ENCODE data around the gene PLXNC1. TPM values are rescaled to one million over a fixed set of nuclear protein-coding genes. Genes with fewer than 3 reads are reported as not detected.

Gene PLXNC1
- total and polyA plus RNA-seq, 2 of the 8 experiments (the other 6 are each of a cell fraction or from before 2014, with no cell fraction given): 0.83 to 2.0 TPM

DNA sequence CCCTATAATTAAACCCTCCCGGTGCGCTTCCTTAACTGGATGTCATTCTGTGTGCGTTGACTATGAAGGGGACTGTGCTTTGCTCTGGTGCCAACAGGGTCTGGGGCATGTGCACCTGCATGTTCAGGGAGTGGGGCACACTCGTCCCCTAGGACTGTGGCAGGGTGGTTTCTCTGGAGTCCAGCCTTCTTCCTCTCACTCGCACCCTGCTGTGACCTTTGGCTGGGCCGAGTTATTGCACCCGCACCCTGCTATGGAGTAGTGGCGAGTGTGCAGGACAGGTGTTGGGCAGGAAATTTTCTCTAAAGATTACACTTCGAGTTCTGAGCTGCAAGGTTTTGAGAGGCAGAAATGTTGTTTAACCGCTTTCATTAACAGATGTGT, 138.9 kb downstream of the PLXNC1 start:
- H3K14ac ChIP-seq (ENCODE audit: insufficient read length): no peak overlapping the region
- H4K91ac ChIP-seq (replicated peaks; ENCODE audit: insufficient read length, low read length): no peak overlapping the region
- H2BK120ac ChIP-seq (replicated peaks; ENCODE audit: low read depth, low read length): no peak overlapping the region
- H3K4me1 ChIP-seq (replicated peaks in 1 of 4; ENCODE audit: control insufficient read depth in 3 of 4, insufficient read depth in 4 of 4, low read length in 3 of 4): peaks cover 0 to 18% (median 11%) of the 10 kb centered on the region in 4 experiments; a peak in 6 of 7 replicates
- peaks cover 0 to 3% (median 0%) of the 10 kb centered on the region in 4 experiments; a peak in 3 of 8 replicates for H3K36me3 ChIP-seq (ENCODE audit: control insufficient read depth in 2 of 4, insufficient read depth in 4 of 4, low read length in 3 of 4)
- H4K8ac ChIP-seq (ENCODE audit: extremely low read depth, insufficient read depth, low read length): no peak overlapping the region
- H3K9ac ChIP-seq (replicated peaks in 1 of 4; ENCODE audit: extremely low read depth in 1 of 4, low read depth in 3 of 4, low read length in 3 of 4): no peak overlapping the region
- H2AK5ac ChIP-seq (ENCODE audit: low read depth, low read length): no peak overlapping the region
- no peak overlapping the region for H3K27ac ChIP-seq (ENCODE audit: low read depth, low read length)
- no peak overlapping the region for H3K18ac ChIP-seq (ENCODE audit: extremely low read depth, low read length)
- FAIRE-seq (no peak), DNase-seq (ENCODE audit: low read depth in 1 of 2, low spot score in 2 of 2) (peak in 1 of 2 experiments; percentile 42)
- no peaks in the 10 kb centered on the region for H3K27me3 ChIP-seq (replicated peaks in 1 of 4; ENCODE audit: control insufficient read depth in 3 of 4, extremely low read depth in 1 of 4, insufficient read depth in 3 of 4, low read length in 3 of 4)
- no peak overlapping the region for H3K56ac ChIP-seq (replicated peaks; ENCODE audit: insufficient read length, low read depth, low read length)
- no peak overlapping the region for H3K4me2 ChIP-seq (ENCODE audit: insufficient read depth in 1 of 2, low read depth in 2 of 2, low read length in 2 of 2)
- H2BK15ac ChIP-seq (ENCODE audit: low read length): no peak overlapping the region
- POLR2A ChIA-PET (ENCODE audit: partially characterized antibody): interaction anchor here (0.8 to 1.1 kb wide), 2 partner anchors 25 to 27 kb away, joined by 3 to 4 read pairs; no protein-coding TSS in a partner anchor
- H2AFZ ChIP-seq (ENCODE audit: low read length): no peak overlapping the region
- H3K9me3 ChIP-seq (ENCODE audit: insufficient read depth in 2 of 2, low read depth in 1 of 2, low read length in 1 of 2): no peaks in the 10 kb centered on the region
- H2BK20ac ChIP-seq (ENCODE audit: low read length): no peak overlapping the region
- H3K23me2 ChIP-seq (ENCODE audit: low read depth, low read length): no peaks in the 10 kb centered on the region
- H2BK5ac ChIP-seq (ENCODE audit: low read depth, low read length): no peak overlapping the region
- TF ChIP-seq EZH2 (IDR thresholded peaks at IDR 0.05; ENCODE audit: low read depth, low read length, severe bottlenecking) (no peak), SIN3A (conservative IDR thresholded peaks at IDR 0.05 in 1 of 2, IDR thresholded peaks at IDR 0.05 in 1 of 2; ENCODE audit: low read depth in 1 of 2, low read length in 2 of 2) (no peak), TAF1 (IDR thresholded peaks at IDR 0.05; ENCODE audit: low read depth, low read length) (no peak), GABPA (IDR thresholded peaks at IDR 0.05; ENCODE audit: borderline replicate concordance, insufficient read depth, low read length) (no peak), CEBPB (IDR thresholded peaks at IDR 0.05; ENCODE audit: low read depth, low read length) (no peak), TCF12 (IDR thresholded peaks at IDR 0.05; ENCODE audit: low read depth, low read length) (no peak), RAD21 (IDR thresholded peaks at IDR 0.05 in 1 of 2, conservative IDR thresholded peaks at IDR 0.05 in 1 of 2; ENCODE audit: low read depth in 2 of 2, low read length in 2 of 2) (no peak), KDM4A (IDR thresholded peaks at IDR 0.05; ENCODE audit: low read depth, low read length, severe bottlenecking) (no peak), RXRA (IDR thresholded peaks at IDR 0.05; ENCODE audit: insufficient read depth, low read depth, low read length) (no peak), CBX5 (IDR thresholded peaks at IDR 0.05; ENCODE audit: low read depth, low read length) (no peak), CREB1 (IDR thresholded peaks at IDR 0.05) (no peak), RFX5 (IDR thresholded peaks at IDR 0.05; ENCODE audit: borderline replicate concordance, low read depth, low read length) (no peak), EP300 (IDR thresholded peaks at IDR 0.05; ENCODE audit: borderline replicate concordance in 1 of 2, low read depth in 2 of 2, low read length in 2 of 2) (no peak), BRCA1 (IDR thresholded peaks at IDR 0.05; ENCODE audit: low read depth, low read length) (no peak)
- no peak overlapping the region for H3K23ac ChIP-seq (ENCODE audit: insufficient read length)
- CTCF ChIA-PET (ENCODE audit: partially characterized antibody): interaction anchor here (0.6 to 0.7 kb wide), 2 partner anchors 143 to 575 kb away, joined by 3 read pairs; no protein-coding TSS in a partner anchor
- H3K79me1 ChIP-seq (ENCODE audit: low read depth, low read length): no peaks in the 10 kb centered on the region
- H4K5ac ChIP-seq (ENCODE audit: insufficient read length, low read depth, low read length): no peak overlapping the region
- H2BK12ac ChIP-seq (ENCODE audit: low read depth, low read length): no peak overlapping the region
- WGBS, 2 experiments (ENCODE audit: extremely low coverage in 1 of 2, insufficient coverage in 1 of 2, insufficient read length in 1 of 2, insufficient replicate concordance in 2 of 2, low coverage in 1 of 2, low lambda C conversion rate in 2 of 2, missing lambda C conversion rate in 1 of 2): 81% methylated on average over 10 of the region's 10 CpGs; no CpG with 5 or more reads in 1 of the 2 experiments
- no peaks in the 10 kb centered on the region for H4K20me1 ChIP-seq (replicated peaks in 1 of 2; ENCODE audit: control insufficient read depth in 1 of 2, insufficient read depth in 2 of 2, low read length in 2 of 2)
- H3K4me3 ChIP-seq (ENCODE audit: extremely low read depth in 1 of 4, insufficient read depth in 2 of 4, low read depth in 3 of 4, low read length in 4 of 4): no peak overlapping the region
- no peak overlapping the region for H3K4ac ChIP-seq (replicated peaks; ENCODE audit: insufficient read length, low read depth, low read length)
- H3K79me2 ChIP-seq (ENCODE audit: control insufficient read depth in 1 of 2, insufficient read depth in 2 of 2, low read length in 2 of 2): no peaks in the 10 kb centered on the region
